Iris pigment epithelial cell (primary cell): ENCODE measurements around the gene CARMIL1.
"Not testable (repeated sequence)": the region's sequence is repeated elsewhere in the genome, so short reads cannot be mapped to it uniquely, and the experiment has no call there.

Source experiments
- DNase-seq: peaks from one replicate; pipeline ENCODE4 v3.0.0-alpha.2; 2011; ENCODE audit warnings: low read depth

CARMIL1 gene

GRCh38 chr6:25369433-25370177 is 90.4 kb downstream of the CARMIL1 start:
- DNase-seq = no peak

GRCh38 chr6:25370178-25371036 is 91.2 kb downstream of the CARMIL1 start:
- no peak for DNase-seq

GRCh38 chr6:25371037-25371347 is 91.8 kb downstream of the CARMIL1 start:
- no peak for DNase-seq

- no peak for DNase-seq
Observed at GRCh38 chr6:25375125-25375524, 96.0 kb downstream of the CARMIL1 start.

- DNase-seq = no peak
Observed at GRCh38 chr6:25377664-25378063, 98.5 kb downstream of the CARMIL1 start.

GRCh38 chr6:25381077-25381476 is 101.9 kb downstream of the CARMIL1 start:
- no peak for DNase-seq

- not testable (repeated sequence) for DNase-seq
Observed at GRCh38 chr6:25382476-25382875, 103.3 kb downstream of the CARMIL1 start.

- no peak for DNase-seq
Observed at GRCh38 chr6:25384234-25384633, 105.1 kb downstream of the CARMIL1 start.

GRCh38 chr6:25384967-25385366 is 105.8 kb downstream of the CARMIL1 start:
- peak; percentile 4 for DNase-seq

GRCh38 chr6:25387483-25387882 is 108.3 kb downstream of the CARMIL1 start:
- no peak for DNase-seq

GRCh38 chr6:25387911-25388310 is 108.7 kb downstream of the CARMIL1 start:
- DNase-seq = no peak

- no peak for DNase-seq
Observed at GRCh38 chr6:25388776-25389175, 109.6 kb downstream of the CARMIL1 start.

- DNase-seq = peak; percentile 35
Observed at GRCh38 chr6:25389471-25389870, 110.3 kb downstream of the CARMIL1 start.

GRCh38 chr6:25392372-25392771 is 113.2 kb downstream of the CARMIL1 start:
- DNase-seq = no peak

- DNase-seq = no peak
Observed at GRCh38 chr6:25395731-25396130, 116.6 kb downstream of the CARMIL1 start.

- DNase-seq = no peak
Observed at GRCh38 chr6:25397406-25397805, 118.2 kb downstream of the CARMIL1 start.

GRCh38 chr6:25399885-25400284 is 120.7 kb downstream of the CARMIL1 start:
- DNase-seq = no peak

GRCh38 chr6:25401711-25402110 is 122.5 kb downstream of the CARMIL1 start:
- DNase-seq = no peak

- DNase-seq = no peak
Observed at GRCh38 chr6:25402125-25402524, 123.0 kb downstream of the CARMIL1 start.

- DNase-seq = no peak
Observed at GRCh38 chr6:25403150-25403549, 124.0 kb downstream of the CARMIL1 start.

GRCh38 chr6:25404091-25404490 is 124.9 kb downstream of the CARMIL1 start:
- DNase-seq = no peak

- DNase-seq = no peak
Observed at GRCh38 chr6:25404693-25405169, 125.6 kb downstream of the CARMIL1 start.

- no peak for DNase-seq
Observed at GRCh38 chr6:25405442-25405841, 126.3 kb downstream of the CARMIL1 start.
